NCI-H2227 (cell line): ENCODE results near the gene RBKS.
"Not testable (repeated sequence)": the region's sequence is repeated elsewhere in the genome, so short reads cannot be mapped to it uniquely, and the experiment has no call there.

Source experiments
- DNase-seq: peaks from one replicate; lab custom pipeline; 2025; ENCODE audit not compliant: unreplicated experiment; lab: John Stamatoyannopoulos, UW

The RBKS gene

DNA sequence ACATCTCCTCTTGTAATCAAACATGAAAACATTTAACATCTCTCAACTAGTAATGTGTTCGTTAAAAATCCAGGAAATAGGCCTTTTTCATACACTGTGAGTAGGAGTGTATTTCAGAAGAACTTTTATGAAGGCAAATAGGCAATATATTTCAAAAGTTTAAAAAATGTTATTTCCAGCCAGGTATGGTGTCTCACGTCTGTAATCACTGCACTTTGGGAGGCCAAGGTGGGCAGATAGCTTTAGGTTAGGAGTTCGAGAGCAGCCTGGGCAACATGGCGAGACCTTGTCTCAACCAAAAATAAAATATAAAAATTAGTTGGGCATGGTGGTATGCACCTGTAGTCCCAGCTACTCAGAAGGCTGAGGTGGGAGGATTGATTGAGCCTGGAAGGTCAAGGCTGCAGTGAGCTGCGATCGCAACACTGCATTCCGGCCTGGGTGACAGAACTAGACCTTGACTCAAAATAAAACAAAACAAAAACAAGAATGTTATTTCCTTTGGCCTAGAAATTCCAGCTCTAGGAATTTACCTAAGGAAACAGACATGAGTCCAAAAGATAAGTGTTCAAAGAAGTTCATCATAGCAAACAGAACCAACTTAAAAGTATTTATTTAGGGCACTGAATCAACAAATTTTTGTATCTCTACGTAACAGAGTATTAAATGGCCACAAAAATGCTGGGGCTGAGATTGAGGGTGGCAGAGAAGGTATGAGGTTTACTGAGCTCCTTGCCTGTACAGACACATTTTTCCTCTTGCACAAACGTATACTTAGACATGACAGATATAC is 14.9 kb downstream of the RBKS start:
- no peak for DNase-seq

DNA sequence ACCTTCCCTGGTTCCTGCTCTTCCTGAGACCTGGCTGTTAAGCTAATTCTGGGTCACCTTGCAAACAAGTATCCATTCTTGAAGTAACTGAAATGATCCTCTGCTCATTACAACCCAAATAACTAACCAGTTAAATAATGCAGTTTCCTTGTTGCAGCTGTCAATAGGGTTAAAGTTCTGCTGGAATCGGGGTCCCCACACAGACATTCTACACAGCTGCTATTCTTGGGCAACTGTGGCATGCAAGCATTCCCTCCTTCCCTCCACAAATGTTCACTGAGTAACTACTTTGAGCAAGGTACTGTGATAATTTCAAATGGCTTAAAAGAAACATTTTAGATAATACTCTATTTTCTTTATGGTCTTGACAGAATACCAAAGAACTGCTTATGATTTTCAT is 17.1 kb downstream of the RBKS start:
- no peak for DNase-seq

DNA sequence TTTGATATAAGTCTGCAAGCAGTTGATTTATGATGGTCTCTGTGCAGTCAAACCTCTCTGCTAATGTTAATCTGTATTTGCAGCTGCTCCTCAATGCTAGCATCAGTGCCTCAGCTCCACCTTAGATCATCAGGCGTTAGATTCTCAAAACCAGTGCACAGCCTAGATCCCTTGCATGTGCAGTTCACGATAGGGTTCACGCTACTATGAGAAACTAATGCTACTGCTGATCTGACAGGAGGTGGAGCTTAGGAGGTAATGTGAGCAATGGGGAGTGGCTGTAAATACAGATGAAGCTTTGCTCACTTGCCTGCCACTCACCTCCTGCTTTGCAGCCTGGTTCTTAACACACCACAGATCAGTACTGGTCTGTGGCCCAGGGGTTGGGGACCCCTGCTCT is 18.4 kb downstream of the RBKS start:
- no peak for DNase-seq

DNA sequence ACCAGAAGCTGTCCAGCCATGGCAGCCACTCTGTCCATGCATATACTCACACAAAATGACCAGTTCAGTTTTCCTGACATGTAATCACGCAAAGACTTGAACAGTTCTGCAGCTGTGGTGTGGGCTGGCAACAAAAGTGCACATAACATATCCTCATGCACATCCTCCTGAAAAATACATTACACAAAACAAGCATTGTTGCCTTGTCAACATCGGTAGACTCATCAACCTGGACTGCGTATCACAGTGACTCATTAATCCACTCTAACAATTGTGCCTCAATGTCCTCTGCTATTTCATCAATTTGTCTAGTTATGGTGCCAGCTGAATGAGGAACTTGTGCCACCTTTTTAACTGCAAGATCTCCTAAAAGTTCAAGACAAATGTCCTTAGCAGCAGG is 19.5 kb downstream of the RBKS start:
- DNase-seq: no peak

DNA sequence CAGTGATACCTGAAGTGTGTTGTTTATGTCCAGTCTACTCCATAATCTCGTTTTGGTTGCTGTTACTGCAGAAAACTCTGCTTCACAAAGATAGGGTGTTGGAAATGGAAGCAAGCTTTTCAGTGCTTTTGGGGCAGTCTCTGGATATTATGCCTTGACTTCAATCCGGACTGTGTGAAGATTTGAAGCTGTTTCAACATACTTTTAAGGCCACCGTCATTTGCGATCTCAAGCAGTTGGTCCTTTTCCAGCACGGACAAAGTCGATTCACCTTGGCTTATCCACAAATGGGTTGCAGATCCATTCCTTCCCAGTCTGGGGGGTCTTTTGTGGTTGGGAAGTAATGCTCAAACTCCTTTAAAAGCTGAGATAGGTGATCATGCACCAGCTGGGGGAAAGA is 20.4 kb downstream of the RBKS start:
- no peak for DNase-seq

DNA sequence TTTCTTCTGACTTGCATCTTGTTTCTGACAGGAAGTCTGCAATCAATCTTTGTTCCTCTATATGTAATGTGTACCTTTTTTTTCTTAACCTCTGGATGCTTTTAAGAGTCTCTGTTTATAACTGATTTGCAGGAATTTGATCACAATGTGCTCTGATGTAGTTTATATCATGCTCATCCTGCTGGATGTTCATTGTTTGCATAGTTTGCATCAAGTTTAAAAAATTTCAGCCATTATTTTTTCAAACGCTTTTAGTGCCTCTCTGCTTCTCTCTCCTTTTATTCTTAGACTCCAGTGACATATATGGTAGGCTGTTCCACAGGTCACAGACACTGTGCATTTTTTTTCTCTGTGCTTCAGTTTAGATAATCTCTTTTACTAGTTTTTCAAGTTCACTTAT is 23.9 kb downstream of the RBKS start:
- DNase-seq: no peak

DNA sequence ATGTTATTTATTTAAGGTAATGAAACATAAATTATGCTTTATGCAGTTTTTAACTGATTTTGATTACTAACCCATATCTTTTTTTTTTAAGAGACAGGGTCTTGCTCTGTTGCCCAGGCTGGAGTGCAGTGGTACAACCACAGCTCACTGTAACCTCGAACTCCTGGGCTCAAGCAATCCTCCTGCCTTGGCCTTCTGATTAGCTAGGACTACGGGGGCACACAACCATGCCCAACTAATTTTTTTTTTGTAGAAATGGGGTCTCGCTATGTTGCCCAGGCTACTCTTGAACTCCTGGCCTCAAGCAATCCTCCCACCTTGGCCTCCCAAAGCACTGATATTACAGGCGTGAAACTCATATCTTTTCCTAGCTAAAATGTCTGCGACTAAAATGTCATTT is 26.2 kb downstream of the RBKS start:
- DNase-seq: not testable (repeated sequence)

DNA sequence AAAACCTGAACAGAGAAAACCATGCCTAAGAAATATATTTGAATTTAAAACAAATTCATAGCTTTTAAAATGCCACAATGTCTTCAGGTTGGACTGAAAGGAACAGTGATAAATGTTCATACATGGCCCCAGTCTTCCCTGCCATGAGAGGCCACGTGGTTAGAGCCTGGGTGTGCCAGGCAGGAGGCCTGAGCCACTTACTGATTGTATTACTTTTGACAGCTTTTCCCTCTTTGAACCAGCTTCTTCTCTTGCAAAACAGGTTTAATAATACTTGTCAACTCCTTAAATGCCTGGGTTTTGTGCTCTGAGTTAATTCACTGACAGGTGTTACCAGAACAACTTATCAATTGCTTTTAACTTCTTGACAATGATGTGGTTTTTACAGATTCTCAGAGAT is 27.0 kb downstream of the RBKS start:
- peak; percentile 32 for DNase-seq

DNA sequence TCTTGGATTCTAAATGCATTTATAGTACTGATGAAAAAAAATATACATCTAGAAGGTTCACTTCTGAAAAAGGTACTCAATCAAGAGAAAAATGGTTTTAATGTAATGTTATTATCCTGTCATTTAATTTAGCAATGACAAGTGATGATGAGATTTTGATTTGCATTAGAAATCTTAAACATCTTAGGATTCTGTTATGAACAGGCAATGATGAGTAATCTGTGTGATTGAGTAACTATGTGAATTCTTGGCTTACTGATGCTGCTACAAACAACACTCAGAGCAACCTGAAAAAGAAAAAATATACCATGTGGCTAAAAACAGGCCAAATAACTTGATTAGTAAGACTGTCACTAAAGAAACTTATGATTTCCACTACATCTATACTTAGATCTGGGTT is 30.1 kb downstream of the RBKS start:
- DNase-seq: no peak

DNA sequence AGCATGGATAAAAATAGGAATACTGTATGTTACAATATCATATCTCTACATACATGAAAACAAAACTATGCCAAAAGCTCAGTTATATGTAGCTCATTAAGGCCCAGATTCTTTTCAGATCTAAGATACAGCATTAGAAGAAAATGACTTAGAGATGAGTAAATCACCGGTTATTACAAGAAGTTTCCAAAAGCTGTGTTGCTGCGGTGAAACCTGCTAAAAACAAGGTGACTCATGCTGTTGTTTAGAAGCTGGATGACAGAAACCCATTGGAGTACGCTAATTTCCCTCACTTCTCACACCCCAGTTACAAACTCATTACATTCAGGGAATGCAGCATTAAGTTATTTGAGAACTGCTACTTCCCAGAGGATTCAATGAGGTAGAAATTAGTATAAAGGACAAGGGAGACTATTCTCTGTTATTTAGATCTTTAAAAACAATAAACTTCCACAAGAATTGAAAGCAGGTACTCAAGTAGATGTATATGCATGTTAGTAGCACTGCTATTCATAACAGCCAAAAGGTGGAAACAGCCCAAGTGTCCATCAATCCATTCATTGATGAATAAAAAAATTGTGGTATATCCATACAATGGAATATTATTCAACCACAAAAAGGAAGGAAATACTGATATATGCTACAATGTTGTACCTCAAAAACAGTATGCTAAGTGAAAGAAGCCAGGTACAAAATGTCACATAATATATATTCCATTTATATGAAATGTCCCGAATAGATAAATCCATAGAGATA is 32.6 kb downstream of the RBKS start:
- peak; percentile 16 for DNase-seq

DNA sequence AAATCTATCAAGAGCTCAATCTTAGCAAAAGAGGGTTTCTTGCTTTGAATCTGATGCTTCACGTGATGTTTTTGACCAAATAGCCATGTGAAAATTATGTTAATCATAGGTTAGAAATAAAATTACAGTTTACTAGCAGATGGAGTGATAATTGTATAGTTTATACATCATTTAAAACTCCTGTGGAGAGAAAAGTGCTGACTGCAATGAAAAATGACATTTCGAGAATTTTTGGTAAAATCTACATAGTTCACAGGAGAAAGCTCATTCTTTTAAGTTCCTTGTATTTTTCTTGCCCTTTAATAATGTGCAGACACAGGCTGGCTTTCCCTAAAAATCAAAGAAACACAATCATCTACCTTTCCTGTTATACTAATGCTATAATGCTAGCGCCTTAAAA is 33.2 kb downstream of the RBKS start:
- peak; percentile 43 for DNase-seq

DNA sequence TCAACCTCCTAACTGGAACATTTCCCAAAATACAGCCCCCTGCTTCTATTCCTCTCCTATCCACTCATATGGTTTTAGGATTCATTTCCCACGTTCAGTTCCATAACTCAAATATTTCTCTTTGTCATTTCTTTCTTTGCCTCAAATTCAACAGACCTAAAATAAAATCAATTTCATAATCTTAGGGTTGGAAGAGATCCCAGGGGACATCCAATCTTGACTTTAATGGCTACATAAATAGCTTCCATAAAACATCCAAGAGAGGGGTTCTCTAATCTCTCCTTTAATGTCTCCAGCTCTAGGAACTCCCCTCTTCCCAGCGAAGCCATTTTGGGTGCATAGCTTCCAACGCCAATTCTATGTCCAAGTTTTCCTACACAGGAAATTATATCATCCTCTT is 33.8 kb downstream of the RBKS start:
- DNase-seq: peak; percentile 50

DNA sequence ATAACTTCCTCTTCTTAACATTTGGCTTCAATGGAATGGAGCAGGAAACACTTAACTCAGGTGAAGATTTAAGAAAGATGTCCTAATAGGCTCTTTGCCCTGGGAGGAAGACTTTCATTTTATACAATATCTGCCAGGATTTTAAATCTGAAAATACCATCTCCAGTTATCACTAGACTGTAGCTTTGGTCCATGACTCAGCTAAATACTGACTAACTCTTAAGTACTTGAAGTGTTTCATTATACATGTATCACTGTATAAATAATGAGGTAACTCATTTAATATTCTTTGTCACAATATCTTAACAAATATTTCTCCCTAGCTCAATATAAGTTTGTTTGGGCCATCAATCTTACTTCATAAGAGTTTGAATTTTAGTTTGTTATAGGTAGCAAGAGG is 34.7 kb downstream of the RBKS start:
- no peak for DNase-seq

DNA sequence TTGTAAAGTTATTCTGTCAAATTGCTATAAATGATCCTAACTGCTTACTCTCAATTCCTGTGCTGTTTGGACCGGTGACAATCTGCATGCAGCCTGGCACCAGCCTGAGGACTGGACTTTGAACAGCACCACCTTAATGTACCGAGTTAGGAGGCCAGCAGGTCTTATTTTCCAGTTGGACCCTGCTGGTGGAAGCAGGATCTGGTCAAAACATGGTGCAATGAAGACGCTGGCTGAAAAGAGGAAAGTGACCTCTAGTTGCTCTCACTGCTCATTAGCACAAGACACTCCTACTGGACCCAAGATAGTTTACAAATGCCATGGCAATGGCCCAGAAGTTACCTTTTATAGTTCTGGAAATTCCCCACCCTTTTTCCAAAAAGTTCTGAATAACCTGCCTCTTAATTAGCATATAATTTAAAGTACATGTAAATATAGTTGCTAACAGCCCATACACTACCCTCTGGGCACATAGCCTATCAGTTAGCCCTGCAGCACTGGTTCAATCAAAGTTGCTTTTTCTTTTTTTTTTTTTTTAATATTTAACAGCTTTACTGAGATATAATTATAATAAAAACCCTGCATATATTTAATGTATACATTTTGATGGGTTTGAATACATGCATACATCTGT is 35.8 kb downstream of the RBKS start:
- no peak for DNase-seq

DNA sequence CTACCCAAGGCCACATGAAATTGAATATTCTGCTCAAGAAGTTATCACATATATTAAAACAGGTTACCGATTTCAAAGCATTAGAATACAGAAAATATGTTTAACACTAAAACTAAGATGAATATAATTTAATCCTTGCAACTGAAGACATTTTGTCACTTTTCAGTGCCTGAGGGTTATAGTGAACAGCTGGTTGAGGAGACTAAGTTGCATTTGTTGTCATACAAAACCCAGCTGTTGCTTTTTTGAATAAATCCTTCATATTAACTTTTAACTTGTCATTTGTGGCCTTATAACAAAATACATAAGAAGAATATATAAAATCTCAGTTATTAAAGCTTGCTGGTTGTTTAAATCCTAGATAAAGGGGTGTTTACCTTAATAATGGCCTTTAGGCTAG is 37.5 kb downstream of the RBKS start:
- no peak for DNase-seq

DNA sequence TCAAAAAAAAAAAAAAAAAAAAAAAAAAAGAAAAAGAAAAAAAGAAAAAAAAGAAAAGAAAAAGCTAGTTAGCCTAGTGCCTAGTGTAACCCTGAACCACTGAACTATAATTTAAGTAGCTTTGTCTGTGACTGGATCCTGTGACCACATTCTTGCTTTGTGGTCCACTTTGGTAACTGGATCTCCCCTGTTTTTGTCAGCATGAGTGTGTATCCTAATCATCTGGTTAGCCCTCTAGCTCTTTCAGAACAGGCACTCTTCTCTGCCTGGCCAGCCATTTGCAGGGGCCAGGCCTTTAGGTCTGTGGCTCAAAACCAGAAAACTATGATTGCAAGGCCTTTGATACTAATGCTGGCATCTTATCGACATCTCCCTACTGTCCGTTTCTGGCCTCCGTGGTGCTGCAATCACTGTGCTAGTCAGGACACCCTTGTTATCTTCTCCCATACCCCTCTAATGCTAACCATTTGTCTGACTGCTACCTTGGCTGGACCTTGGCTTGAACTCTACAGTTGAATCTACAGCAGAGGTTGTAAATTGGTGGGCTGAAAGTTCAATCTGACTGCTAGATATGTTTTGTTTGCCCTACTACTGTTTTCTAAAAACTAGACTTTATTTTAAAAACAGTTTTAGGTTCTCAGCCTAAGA is 40.5 kb downstream of the RBKS start:
- DNase-seq: no peak

DNA sequence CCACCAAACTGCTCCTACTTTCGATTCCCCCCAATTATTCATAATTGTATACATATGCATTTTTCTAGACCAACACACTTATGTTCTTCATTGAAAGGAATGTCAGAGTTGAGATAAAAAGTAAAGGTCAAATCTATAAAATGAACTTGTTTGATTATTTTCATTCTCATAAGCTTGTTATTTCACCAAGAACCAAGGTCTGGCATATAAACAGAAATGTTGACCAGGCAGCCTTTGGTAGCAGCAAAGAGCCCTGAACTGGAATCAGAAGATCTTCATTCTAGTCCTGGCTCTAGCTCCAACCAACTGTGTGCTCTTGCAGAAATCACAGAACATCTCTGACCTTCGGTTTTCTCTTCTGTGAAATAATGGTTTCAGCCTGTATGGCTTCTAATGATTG is 42.9 kb downstream of the RBKS start:
- no peak for DNase-seq

DNA sequence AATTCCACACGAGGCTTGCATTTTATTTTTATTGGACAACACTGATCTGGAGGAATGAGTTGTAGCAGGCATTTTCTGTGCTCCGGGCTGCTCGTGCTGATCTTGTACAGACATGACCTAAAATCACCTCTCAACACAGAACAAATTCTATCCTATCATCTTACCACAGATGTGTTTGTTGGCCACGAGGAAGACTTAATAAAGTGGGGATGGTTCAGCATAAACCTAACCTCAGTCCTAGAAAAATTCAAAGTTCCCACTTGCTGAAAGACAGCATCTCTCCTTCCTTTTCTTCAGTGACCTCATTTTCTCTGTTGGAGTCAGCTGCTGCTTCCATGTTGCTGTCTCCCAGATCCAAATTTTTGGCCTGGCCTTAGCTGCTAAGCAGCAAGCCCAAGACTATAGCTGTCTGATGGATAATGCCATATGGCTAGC is 45.3 kb downstream of the RBKS start:
- no peak for DNase-seq

DNA sequence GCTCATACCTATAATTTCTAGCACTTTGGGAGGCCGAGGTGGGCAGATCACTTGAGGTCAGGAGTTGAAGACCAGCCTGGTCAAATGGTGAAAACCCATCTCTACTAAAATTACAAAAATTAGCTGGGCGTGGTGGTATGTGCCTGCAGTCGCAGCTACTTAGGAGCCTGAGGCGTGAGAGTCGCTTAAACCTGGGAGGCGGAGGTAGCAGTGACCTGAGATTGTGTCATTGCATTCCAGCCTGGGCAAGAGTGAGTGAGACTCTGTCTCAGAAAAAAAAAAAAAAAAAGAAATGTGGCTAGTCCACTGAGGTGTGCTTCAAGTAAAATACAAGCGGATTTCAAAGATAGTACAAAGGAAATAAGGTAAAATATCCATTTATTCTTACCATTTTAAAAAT is 46.2 kb downstream of the RBKS start:
- DNase-seq: no peak

DNA sequence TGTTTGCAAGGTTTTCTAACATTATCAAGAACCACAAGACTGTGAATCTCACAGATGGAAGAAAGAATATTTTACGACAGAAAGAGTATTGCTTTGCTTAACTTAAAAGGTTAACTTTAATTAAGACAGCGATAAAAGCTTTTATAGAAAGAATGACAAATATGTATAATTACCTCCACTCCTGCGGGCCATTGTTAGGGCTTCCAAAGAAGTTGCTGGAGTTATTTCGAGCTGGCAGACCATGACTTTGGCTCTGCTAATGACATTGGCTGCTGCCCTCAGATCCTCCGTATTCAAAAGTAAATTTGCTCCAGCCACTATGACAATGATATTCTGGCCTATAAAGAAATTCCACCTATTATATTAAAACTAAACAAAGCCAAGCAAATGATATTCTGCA is 47.3 kb downstream of the RBKS start:
- DNase-seq: no peak

DNA sequence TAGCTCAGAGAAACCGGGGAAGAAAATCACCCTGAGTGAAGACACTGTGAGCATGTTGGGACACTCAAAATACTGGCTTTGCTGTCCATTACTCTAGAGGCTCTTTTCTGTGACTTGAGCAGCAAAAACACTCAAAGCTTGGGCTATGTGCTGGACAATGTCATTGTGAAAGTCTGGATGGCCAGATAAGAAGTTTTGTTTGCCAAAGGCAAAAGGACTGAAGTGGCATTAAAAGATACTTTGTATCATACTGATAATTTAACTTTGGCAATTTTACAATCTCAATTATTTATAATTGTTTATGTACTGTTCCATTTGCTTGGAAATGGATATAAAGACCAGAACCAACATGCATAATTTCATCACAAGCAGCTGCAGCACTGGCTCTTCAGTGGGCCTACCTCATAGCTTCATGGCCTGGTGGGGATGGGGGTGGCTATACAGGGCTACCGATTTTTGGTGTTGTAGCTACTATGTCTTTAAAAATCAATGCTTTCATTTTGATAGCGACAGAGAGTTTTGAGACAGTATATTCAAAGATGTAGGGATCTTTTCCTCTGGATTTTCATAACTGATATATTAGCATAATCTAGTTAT is 51.1 kb downstream of the RBKS start:
- no peak for DNase-seq
